GM18499 (cell line): ENCODE data around the gene ZNF268.

Source experiments
- ATAC-seq: cut with Tn5 transposase; IDR thresholded peaks from one replicate; pipeline ENCODE4 v1.9.1; 2021; ENCODE audit warnings: moderate number of reproducible peaks; ENCODE audit not compliant: insufficient read depth, unreplicated experiment

The ZNF268 gene

GRCh38 chr12:133181238-133181959 is at the start of gene ZNF268:
Gene ZNF268 (plus strand): TSS chr12:133181495. CDS start chr12:133181998, 503 bp downstream.
- peak; percentile 67 for ATAC-seq

GRCh38 chr12:133135747-133136146 is 45.5 kb upstream of the ZNF268 start:
- no peak for ATAC-seq

GRCh38 chr12:133145981-133146380 is 35.3 kb upstream of the ZNF268 start:
- ATAC-seq: no peak

- no peak for ATAC-seq
Observed at GRCh38 chr12:133156125-133156690, 25.1 kb upstream of the ZNF268 start.

- no peak for ATAC-seq
Observed at GRCh38 chr12:133165776-133166175, 15.5 kb upstream of the ZNF268 start.

GRCh38 chr12:133172491-133172890 is 8.8 kb upstream of the ZNF268 start:
- no peak for ATAC-seq

- ATAC-seq: no peak
Observed at GRCh38 chr12:133174901-133175300, 6.4 kb upstream of the ZNF268 start.

GRCh38 chr12:133180669-133181068 is 626 bp upstream of the ZNF268 start:
- no peak for ATAC-seq

GRCh38 chr12:133190176-133190575 is 8.9 kb downstream of the ZNF268 start:
- no peak for ATAC-seq

- no peak for ATAC-seq
Observed at GRCh38 chr12:133192847-133193246, 11.6 kb downstream of the ZNF268 start.

- no peak for ATAC-seq
Observed at GRCh38 chr12:133201888-133202287, 20.6 kb downstream of the ZNF268 start.

- ATAC-seq: no peak
Observed at GRCh38 chr12:133202493-133203343, 21.4 kb downstream of the ZNF268 start.

- no peak for ATAC-seq
Observed at GRCh38 chr12:133203344-133204263, 22.3 kb downstream of the ZNF268 start.

- no peak for ATAC-seq
Observed at GRCh38 chr12:133204264-133204603, 22.9 kb downstream of the ZNF268 start.

- ATAC-seq: no peak
Observed at GRCh38 chr12:133206390-133206789, 25.1 kb downstream of the ZNF268 start.

- ATAC-seq: no peak
Observed at GRCh38 chr12:133215724-133216123, 34.4 kb downstream of the ZNF268 start.

GRCh38 chr12:133217219-133217618 is 35.9 kb downstream of the ZNF268 start:
- no peak for ATAC-seq

GRCh38 chr12:133220521-133220920 is 39.2 kb downstream of the ZNF268 start:
- ATAC-seq: no peak

- no peak for ATAC-seq
Observed at GRCh38 chr12:133221241-133221640, 39.9 kb downstream of the ZNF268 start.

GRCh38 chr12:133222211-133222610 is 40.9 kb downstream of the ZNF268 start:
- ATAC-seq: no peak
